RWPE1 (cell line): ENCODE measurements around the gene S100P.

Experiments used
- CTCF ChIA-PET: fragments of 350-600 bp; sonication (Branson Sonifier 250); formaldehyde crosslinking; extraction: SDS; loops from one replicate; lab custom pipeline; 2021; lab: Yijun Ruan, JAX
- POLR2A ChIA-PET: fragments of 400-600 bp; formaldehyde crosslinking; extraction: SDS; loops from one replicate; lab custom pipeline; 2020; ENCODE audit warnings: antibody characterized with exemption; ENCODE audit not compliant: low non-redundant PET; lab: Yijun Ruan, JAX
- DNase-seq: peaks from one replicate; pipeline ENCODE4 v3.0.0; 2012; ENCODE audit warnings: low spot score
- H3K27ac ChIP-seq: fragments of 450-650 bp; 2 replicates; pipeline ENCODE4 v1.5.1; 2017
- TF ChIP-seq, protein P1 (sequence below): fragments of 450-650 bp; conservative IDR thresholded peaks from 2 replicates; pipeline ENCODE4 v1.5.1; 2017; ENCODE audit warnings: low read depth, mild to moderate bottlenecking

S100P gene

DNA sequence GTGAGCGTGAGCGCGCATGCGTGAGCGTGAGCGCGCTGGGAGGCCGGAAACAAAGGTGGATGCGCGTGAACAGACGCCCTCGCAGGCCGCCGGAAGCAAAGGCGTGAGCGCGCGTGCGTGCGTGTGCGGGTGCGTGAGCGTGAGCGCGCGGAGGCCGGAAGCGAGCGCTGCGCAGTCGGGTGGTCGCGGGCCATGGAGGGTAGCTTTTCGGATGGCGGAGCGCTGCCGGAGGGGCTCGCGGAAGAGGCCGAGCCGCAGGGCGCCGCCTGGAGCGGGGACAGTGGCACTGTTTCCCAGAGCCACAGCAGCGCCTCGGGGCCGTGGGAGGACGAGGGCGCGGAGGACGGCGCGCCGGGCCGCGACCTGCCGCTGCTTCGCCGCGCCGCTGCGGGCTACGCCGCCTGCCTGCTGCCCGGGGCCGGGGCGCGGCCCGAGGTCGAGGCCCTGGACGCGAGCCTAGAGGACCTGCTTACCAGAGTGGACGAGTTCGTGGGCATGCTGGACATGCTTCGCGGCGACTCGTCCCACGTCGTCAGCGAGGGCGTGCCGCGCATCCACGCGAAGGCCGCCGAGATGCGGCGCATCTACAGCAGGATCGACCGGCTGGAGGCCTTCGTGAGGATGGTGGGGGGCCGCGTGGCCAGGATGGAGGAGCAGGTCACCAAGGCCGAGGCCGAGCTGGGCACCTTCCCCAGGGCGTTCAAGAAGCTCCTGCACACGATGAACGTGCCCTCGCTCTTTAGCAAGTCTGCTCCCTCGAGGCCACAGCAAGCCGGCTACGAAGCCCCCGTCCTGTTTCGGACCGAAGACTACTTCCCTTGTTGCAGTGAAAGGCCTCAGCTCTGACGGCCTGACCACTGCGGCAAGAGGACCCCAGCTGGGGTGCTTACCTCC, 22.6 kb downstream of the S100P start, which contains the start of gene BLOC1S4:
TSS of gene BLOC1S4 (plus strand) at position 157 of the 894 bp plus-strand sequence. CDS start at position 193, 36 bp downstream.
- POLR2A ChIA-PET: no interaction called here
- peak; percentile 85 for DNase-seq
- TF ChIP-seq, protein P1, sequence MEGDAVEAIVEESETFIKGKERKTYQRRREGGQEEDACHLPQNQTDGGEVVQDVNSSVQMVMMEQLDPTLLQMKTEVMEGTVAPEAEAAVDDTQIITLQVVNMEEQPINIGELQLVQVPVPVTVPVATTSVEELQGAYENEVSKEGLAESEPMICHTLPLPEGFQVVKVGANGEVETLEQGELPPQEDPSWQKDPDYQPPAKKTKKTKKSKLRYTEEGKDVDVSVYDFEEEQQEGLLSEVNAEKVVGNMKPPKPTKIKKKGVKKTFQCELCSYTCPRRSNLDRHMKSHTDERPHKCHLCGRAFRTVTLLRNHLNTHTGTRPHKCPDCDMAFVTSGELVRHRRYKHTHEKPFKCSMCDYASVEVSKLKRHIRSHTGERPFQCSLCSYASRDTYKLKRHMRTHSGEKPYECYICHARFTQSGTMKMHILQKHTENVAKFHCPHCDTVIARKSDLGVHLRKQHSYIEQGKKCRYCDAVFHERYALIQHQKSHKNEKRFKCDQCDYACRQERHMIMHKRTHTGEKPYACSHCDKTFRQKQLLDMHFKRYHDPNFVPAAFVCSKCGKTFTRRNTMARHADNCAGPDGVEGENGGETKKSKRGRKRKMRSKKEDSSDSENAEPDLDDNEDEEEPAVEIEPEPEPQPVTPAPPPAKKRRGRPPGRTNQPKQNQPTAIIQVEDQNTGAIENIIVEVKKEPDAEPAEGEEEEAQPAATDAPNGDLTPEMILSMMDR: no peak
- H3K27ac ChIP-seq: peak within 1 kb of the TSS; percentile 90
- CTCF ChIA-PET: interaction anchor here (0.6 to 1.4 kb wide), 5 partner anchors 14 to 239 kb away, joined by 3 to 4 read pairs (median 4); no protein-coding TSS in a partner anchor

DNA sequence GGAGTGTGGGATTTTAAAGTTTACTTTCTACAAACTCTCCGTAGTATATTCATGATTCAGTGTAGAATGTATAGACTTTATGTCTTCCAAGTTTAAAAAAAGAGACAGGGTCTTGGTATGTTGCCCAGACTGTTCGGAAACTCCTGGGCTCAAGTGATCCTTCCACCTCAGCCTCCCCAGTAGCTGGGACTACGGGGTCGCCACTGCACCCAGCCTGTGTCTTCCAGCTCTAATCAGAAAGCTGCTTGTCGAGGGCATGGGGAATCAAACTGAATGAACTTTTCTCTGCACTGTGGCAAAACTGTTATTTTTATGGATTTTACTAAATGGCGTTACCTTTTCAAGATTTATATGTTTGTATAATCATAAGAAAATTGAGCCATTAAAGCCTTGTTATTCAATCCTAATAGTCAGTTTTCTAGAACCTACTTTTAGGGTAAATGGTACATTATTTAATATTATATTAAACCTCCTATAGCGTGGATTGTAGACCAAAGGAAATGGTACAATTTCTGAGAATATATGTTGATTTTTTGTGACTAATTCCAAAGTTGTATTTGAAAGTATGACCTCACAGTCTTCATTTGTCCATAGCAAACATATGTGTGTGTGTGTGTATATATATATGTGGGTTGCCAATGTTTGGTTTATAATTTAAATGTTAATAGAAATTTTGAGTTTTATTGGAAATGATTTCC, 23.4 kb downstream of the S100P start:
- CTCF ChIA-PET: interaction anchor here (0.6 to 1.4 kb wide), 3 partner anchors 27 to 169 kb away, joined by 4 read pairs; no protein-coding TSS in a partner anchor
- H3K27ac ChIP-seq: peak overlapping the region; percentile 90
- TF ChIP-seq, protein P1: no peak
- no peak for DNase-seq
- POLR2A ChIA-PET: interaction anchor here (0.6 to 0.8 kb wide), 2 partner anchors 168 to 346 kb away, joined by 4 to 7 read pairs; no protein-coding TSS in a partner anchor

DNA sequence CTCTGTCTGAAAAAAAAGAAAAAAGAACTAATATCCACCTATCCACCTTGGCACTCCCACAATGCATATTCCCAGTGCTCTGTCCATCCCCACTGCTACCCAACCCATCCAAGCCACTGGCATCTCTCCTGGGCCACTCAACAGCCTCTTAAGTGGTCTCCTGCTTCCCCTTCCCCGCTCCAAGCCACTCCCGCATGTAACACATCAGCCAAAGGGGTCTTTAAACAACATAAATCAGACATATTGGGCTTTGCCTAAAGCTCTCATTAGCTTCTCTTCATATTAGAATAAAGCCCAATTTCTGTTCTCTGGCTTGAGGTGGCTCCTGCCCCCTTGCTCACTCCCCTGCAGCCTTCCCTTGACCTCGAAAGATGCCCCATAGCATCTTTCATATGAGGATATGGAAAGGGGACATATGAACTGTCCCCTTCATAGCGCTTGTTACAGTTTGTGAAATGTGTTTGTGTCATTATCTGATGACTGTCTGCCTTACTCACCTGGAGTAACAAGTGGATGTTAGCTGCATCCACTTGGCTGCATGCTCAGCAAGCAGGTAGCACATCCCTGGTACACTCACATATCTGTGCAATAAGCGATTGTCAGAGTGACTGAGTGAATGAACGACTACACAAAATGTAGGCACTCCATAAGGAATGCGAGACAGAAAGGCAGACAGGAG, 25.4 kb downstream of the S100P start:
- H3K27ac ChIP-seq: no peak overlapping the region; the same call in 1 of the 2 replicates
- DNase-seq: no peak
- TF ChIP-seq, protein P1: no peak
- ChIA-PET CTCF (interaction anchor here (0.6 to 1.8 kb wide), 2 partner anchors 155 to 190 kb away, joined by 3 to 20 read pairs; no protein-coding TSS in a partner anchor), POLR2A (no interaction called here)

DNA sequence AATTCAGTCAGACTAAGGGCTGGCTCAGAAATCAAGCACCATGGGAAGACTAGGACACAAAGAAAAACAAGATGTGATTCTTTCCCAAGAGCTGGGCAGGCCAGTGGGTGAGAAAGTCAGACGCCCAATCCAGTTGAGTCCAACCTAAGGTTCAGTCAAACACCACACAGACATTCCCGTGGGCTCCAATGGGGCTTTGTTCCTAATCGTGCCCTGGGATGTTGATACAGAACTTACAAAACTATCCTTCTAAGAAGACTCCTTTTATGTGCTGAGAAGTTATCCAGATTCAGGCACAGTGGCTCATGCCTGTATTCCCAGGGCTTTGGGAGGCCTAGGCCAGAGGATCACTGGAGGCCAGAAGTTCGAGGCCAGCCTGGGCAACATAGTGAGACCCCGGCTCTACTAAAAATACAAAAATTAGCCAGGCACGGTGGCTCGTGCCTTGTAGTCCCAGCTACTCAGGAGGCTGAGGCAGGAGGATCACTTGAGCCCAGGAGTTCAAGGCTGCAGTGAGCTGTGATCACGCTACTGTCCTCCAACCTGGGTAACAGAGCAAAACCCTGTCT, 26.0 kb downstream of the S100P start:
- POLR2A ChIA-PET: interaction anchor here (0.7 kb wide), 1 partner anchor 52 kb away, joined by 5 read pairs; no protein-coding TSS in a partner anchor
- CTCF ChIA-PET: interaction anchor here (0.6 to 1.8 kb wide), 7 partner anchors 10 to 246 kb away, joined by 3 to 20 read pairs (median 4); no protein-coding TSS in a partner anchor
- H3K27ac ChIP-seq: peak overlapping the region; percentile 36
- no peak for DNase-seq
- TF ChIP-seq, protein P1: no peak

DNA sequence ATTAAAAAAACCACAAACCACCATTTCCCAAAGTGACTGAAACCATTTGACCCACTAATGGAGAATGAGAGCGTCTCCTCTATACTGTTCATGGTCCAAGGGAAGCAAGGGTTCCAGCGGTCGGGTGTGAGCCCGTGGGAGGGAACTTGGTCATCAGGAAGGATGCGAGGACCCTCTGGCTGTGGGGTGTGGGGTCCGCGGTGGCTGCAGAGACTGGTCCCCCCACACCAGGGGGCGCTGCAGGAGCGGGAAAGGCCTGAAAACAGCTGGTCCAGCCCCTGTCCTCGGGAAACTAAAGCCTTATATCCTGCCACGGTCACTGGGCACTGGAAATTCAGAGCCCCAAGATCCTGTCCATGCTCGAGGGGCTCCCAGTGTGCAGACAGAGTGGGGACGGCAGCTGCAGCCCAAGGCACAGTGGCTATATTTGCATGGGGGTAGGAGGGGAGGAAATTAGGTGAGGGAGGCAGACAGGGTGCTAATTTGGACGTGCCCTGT, 26.6 kb downstream of the S100P start:
- peak; percentile 83 for DNase-seq
- TF ChIP-seq, protein P1: peak; percentile 90
- H3K27ac ChIP-seq: peak overlapping the region; percentile 36
- ChIA-PET POLR2A (interaction anchor here (0.7 kb wide), 1 partner anchor 51 kb away, joined by 5 read pairs; no protein-coding TSS in a partner anchor), CTCF (interaction anchor here (0.6 to 1.8 kb wide), 11 partner anchors 9 to 245 kb away, joined by 3 to 20 read pairs (median 3); no protein-coding TSS in a partner anchor)
